Endodermal cell (in vitro differentiated cells): Measurements from ENCODE around the gene PCDH8. TPM values are rescaled to one million over a fixed set of nuclear protein-coding genes. Genes with fewer than 3 reads are reported as not detected.

Source experiments
- DNase-seq: peaks from one replicate; pipeline ENCODE4 v3.0.0-alpha.2; 2017
- H3K27ac ChIP-seq: 2 replicates; pipeline ENCODE4 v1.5.1; 2013; ENCODE audit warnings: mild to moderate bottlenecking, low read depth, low read length, moderate library complexity
- H3K27me3 ChIP-seq: 2 replicates; pipeline ENCODE4 v1.6.1; 2013; ENCODE audit warnings: mild to moderate bottlenecking, low read length, moderate library complexity; ENCODE audit not compliant: insufficient read depth, control insufficient read depth, poor library complexity, severe bottlenecking
- H3K36me3 ChIP-seq: 2 replicates; pipeline ENCODE4 v1.7.0; 2013; ENCODE audit warnings: mild to moderate bottlenecking, low read length, moderate library complexity; ENCODE audit not compliant: control insufficient read depth, insufficient read depth
- H3K4me1 ChIP-seq: one replicate; pipeline ENCODE4 v1.7.0; 2013; ENCODE audit warnings: low read length; ENCODE audit not compliant: control insufficient read depth, insufficient read depth
- H3K4me3 ChIP-seq: 2 replicates; pipeline ENCODE4 v1.5.1; 2013; ENCODE audit warnings: mild to moderate bottlenecking, low read length, moderate library complexity
- H3K9ac ChIP-seq: 2 replicates; pipeline ENCODE4 v1.6.1; 2013; ENCODE audit warnings: mild to moderate bottlenecking, low read length, moderate library complexity; ENCODE audit not compliant: poor library complexity, severe bottlenecking; ENCODE audit errors: extremely low read depth
- H3K9me3 ChIP-seq: 2 replicates; pipeline ENCODE4 v1.6.1; 2013; ENCODE audit warnings: mild to moderate bottlenecking, low read length, moderate library complexity; ENCODE audit not compliant: control insufficient read depth
- H3K27ac Mint-ChIP-seq: 2 replicates; pipeline ENCODE4 v1.8.0; 2020; ENCODE audit warnings: mixed read lengths
- H3K27me3 Mint-ChIP-seq: 2 replicates; pipeline ENCODE4 v1.8.0; 2021; ENCODE audit warnings: mild to moderate bottlenecking, mixed read lengths; ENCODE audit not compliant: insufficient read depth
- H3K36me3 Mint-ChIP-seq: 2 replicates; pipeline ENCODE4 v1.8.0; 2020; ENCODE audit warnings: low read depth, mixed read lengths
- H3K4me1 Mint-ChIP-seq: 2 replicates; pipeline ENCODE4 v1.8.0; 2020; ENCODE audit warnings: mixed read lengths
- H3K4me3 Mint-ChIP-seq: 2 replicates; pipeline ENCODE4 v1.8.0; 2020; ENCODE audit warnings: mild to moderate bottlenecking, moderate library complexity, mixed read lengths
- H3K9me3 Mint-ChIP-seq: 2 replicates; pipeline ENCODE4 v1.8.0; 2020; ENCODE audit warnings: mild to moderate bottlenecking, mixed read lengths
- CTCF ChIP-seq: fragments of 200-600 bp; sonication (generic); conservative IDR thresholded peaks from 2 replicates; pipeline ENCODE4 v1.5.0; 2021; ENCODE audit warnings: antibody characterized with exemption, mild to moderate bottlenecking
- WGBS, 2 experiments: methylation state at CpG; one replicate each; pipeline versions ENCODE4 v1.1.5 to v1.1.7; 2013; ENCODE audit warnings: missing lambda C conversion rate in 2 of 2, mixed read lengths in 1 of 2; ENCODE audit not compliant: insufficient coverage in 1 of 2, insufficient read length in 1 of 2; 5-methylcytosine and 5-hydroxymethylcytosine counted together
- total RNA-seq, 2 donors: library from RNA; stranded (reverse); fragmentation: NEBNext Ultra II Directional in 1 of 2; extraction: Animal tissue kit (Norgen Biotek cat#: 25700) in 1 of 2; gene quantifications; 2 replicates in 1 of 2; 3 replicates in 1 of 2; pipeline ENCODE4 v1.2.1, GENCODE V29; 2021

PCDH8 gene
- total RNA-seq, 2 donors from 2014 or later = 1.8 to 10.6 TPM

DNA sequence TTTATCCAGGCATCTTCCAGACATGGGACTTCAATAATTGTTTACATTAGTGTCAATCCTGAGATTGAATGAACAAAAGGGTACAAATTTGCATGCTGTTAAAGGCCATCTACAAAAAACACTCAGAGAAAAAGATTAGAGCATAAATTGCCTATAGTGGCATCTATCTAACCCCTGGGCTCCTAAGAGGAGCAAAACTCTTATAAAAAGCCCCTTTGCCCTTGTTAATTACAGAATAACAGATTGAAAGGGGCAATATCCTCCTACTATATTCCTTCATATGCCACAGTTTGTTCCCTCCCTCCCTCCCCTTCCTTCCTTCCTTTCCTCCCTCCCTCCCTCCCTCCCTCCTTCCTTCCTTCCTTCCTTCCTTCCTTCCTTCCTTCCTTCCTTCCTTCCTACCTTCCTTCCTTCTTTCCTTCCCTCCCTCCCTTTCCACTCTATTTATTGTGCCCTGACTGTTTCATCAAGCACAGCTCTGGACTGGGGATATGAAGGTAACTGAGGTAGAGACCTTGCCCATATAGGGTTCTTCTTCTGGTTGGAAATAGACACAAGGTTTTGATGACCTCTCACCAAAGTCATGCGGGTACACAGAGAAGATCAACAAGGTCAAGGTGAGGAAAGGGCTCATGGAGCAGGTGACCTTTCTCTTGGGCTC lies 49.5 kb downstream of the PCDH8 start:
- Mint-ChIP-seq H3K4me1 (no peaks in the 10 kb centered on the region), H3K27ac (no peak overlapping the region), H3K4me3 (no peak overlapping the region), H3K27me3 (peaks cover 12% of the 10 kb centered on the region), H3K36me3 (no peaks in the 10 kb centered on the region), H3K9me3 (no peaks in the 10 kb centered on the region)
- H3K36me3 ChIP-seq = no peaks in the 10 kb centered on the region
- no peaks in the 10 kb centered on the region for H3K4me1 ChIP-seq
- TF ChIP-seq CTCF = no peak
- H3K4me3 ChIP-seq = no peak overlapping the region
- no peaks in the 10 kb centered on the region for H3K9me3 ChIP-seq
- no peak for DNase-seq
- WGBS, 2 experiments = 0% methylated on average over 1 of the region's 1 CpG
- no peak overlapping the region for H3K9ac ChIP-seq
- no peak overlapping the region for H3K27ac ChIP-seq
- H3K27me3 ChIP-seq = peaks cover 6% of the 10 kb centered on the region

GRCh38 chr13:52797176-52797575 lies 51.3 kb downstream of the PCDH8 start:
- H3K4me3 ChIP-seq = no peak overlapping the region
- DNase-seq = no peak
- Mint-ChIP-seq H3K27ac (no peak overlapping the region), H3K36me3 (no peaks in the 10 kb centered on the region), H3K27me3 (peaks cover 9% of the 10 kb centered on the region), H3K4me3 (no peak overlapping the region), H3K4me1 (no peaks in the 10 kb centered on the region), H3K9me3 (no peaks in the 10 kb centered on the region)
- no peaks in the 10 kb centered on the region for H3K36me3 ChIP-seq
- no peaks in the 10 kb centered on the region for H3K4me1 ChIP-seq
- WGBS, 2 experiments = 91 to 92% methylated on average over 2 of the region's 2 CpGs
- H3K9me3 ChIP-seq = no peaks in the 10 kb centered on the region
- no peak for TF ChIP-seq CTCF
- H3K27me3 ChIP-seq = peaks cover 6% of the 10 kb centered on the region
- H3K9ac ChIP-seq = no peak overlapping the region
- no peak overlapping the region for H3K27ac ChIP-seq

DNA sequence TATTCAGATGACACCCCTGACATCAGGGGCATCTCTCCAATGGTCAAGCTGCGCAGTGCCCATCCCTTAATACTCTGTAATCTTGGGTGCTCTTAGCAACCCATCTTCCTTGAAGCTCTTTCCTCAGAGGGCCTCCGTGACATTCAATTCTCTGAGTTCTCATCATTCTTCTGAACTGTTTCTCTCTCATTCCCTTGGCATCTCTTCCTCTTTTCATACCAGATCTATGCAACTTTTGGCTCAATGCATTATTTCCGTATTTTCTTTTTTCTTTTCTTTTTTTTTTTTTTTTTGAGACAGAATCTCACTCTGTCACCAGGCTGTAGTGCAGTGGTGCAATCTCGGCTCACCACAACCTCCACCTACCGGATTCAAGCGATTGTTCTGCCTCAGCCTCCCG lies 53.9 kb downstream of the PCDH8 start:
- H3K4me3 Mint-ChIP-seq = no peak overlapping the region
- H3K4me1 Mint-ChIP-seq = no peaks in the 10 kb centered on the region
- 91 to 100% methylated on average over 3 to 7 of the region's 7 CpGs for WGBS, 2 experiments
- H3K36me3 Mint-ChIP-seq = no peaks in the 10 kb centered on the region
- Histone ChIP-seq H3K27me3 (peaks cover 4% of the 10 kb centered on the region), H3K9me3 (no peaks in the 10 kb centered on the region), H3K4me3 (no peak overlapping the region), H3K36me3 (no peaks in the 10 kb centered on the region), H3K4me1 (no peaks in the 10 kb centered on the region), H3K27ac (no peak overlapping the region), H3K9ac (no peak overlapping the region)
- no peak overlapping the region for H3K27ac Mint-ChIP-seq
- peak; percentile 14 for DNase-seq
- TF ChIP-seq CTCF = no peak
- H3K27me3 Mint-ChIP-seq = peaks cover 10% of the 10 kb centered on the region
- H3K9me3 Mint-ChIP-seq = no peaks in the 10 kb centered on the region
